ENCODE measurements around the gene MAL. TPM values are rescaled to one million over a fixed set of nuclear protein-coding genes. Genes with fewer than 3 reads are reported as not detected.
"Not testable (repeated sequence)": the region's sequence is repeated elsewhere in the genome, so short reads cannot be mapped to it uniquely, and the experiment has no call there.

The MAL gene
- total and polyA plus RNA-seq, 2 of the 8 experiments (the other 6 are each of a cell fraction or from before 2014, with no cell fraction given) = not detected

DNA sequence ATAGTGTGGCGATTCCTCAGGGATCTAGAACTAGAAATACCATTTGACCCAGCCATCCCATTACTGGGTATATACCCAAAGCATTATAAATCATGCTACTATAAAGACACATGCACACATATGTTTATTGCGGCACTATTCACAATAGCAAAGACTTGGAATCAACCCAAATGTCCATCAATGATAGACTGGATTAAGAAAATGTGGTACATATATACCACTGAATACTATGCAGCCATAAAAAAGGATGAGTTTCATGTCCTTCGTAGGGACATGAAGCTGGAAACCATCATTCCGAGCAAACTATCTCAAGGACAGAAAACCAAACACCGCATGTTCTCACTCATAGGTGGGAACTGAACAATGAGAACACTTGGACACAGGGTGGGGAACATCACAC is 72.8 kb downstream of the MAL start:
- CTCF ChIA-PET (ENCODE audit: partially characterized antibody); H3K9me3 ChIP-seq (ENCODE audit: insufficient read depth in 2 of 2, low read depth in 1 of 2, low read length in 1 of 2): not testable (repeated sequence)

More for the DNA sequence above, 72.8 kb downstream of the MAL start:
- H4K91ac ChIP-seq (replicated peaks; ENCODE audit: insufficient read length, low read length); H3K4ac ChIP-seq (replicated peaks; ENCODE audit: insufficient read length, low read depth, low read length); H3K23ac ChIP-seq (ENCODE audit: insufficient read length); H3K79me2 ChIP-seq (ENCODE audit: control insufficient read depth in 1 of 2, insufficient read depth in 2 of 2, low read length in 2 of 2); H2AFZ ChIP-seq (ENCODE audit: low read length); H4K8ac ChIP-seq (ENCODE audit: extremely low read depth, insufficient read depth, low read length); H2BK15ac ChIP-seq (ENCODE audit: low read length); H3K79me1 ChIP-seq (ENCODE audit: low read depth, low read length); H2BK12ac ChIP-seq (ENCODE audit: low read depth, low read length); FAIRE-seq; H2BK5ac ChIP-seq (ENCODE audit: low read depth, low read length); H3K9ac ChIP-seq (replicated peaks in 1 of 4; ENCODE audit: extremely low read depth in 1 of 4, low read depth in 3 of 4, low read length in 3 of 4); H3K27me3 ChIP-seq (replicated peaks in 1 of 4; ENCODE audit: control insufficient read depth in 3 of 4, extremely low read depth in 1 of 4, insufficient read depth in 3 of 4, low read length in 3 of 4); H3K4me1 ChIP-seq (replicated peaks in 1 of 4; ENCODE audit: control insufficient read depth in 3 of 4, insufficient read depth in 4 of 4, low read length in 3 of 4); H3K27ac ChIP-seq (ENCODE audit: low read depth, low read length); H2AK5ac ChIP-seq (ENCODE audit: low read depth, low read length); H3K18ac ChIP-seq (ENCODE audit: extremely low read depth, low read length); H2BK120ac ChIP-seq (replicated peaks; ENCODE audit: low read depth, low read length); H4K20me1 ChIP-seq (replicated peaks in 1 of 2; ENCODE audit: control insufficient read depth in 1 of 2, insufficient read depth in 2 of 2, low read length in 2 of 2); H3K4me3 ChIP-seq (ENCODE audit: extremely low read depth in 1 of 4, insufficient read depth in 2 of 4, low read depth in 3 of 4, low read length in 4 of 4); POLR2A ChIA-PET (ENCODE audit: partially characterized antibody); H3K4me2 ChIP-seq (ENCODE audit: insufficient read depth in 1 of 2, low read depth in 2 of 2, low read length in 2 of 2); H2BK20ac ChIP-seq (ENCODE audit: low read length); H3K56ac ChIP-seq (replicated peaks; ENCODE audit: insufficient read length, low read depth, low read length); H4K5ac ChIP-seq (ENCODE audit: insufficient read length, low read depth, low read length); H3K14ac ChIP-seq (ENCODE audit: insufficient read length); DNase-seq (ENCODE audit: low read depth in 1 of 2, low spot score in 2 of 2); H3K23me2 ChIP-seq (ENCODE audit: low read depth, low read length): not testable (repeated sequence)
- peaks cover 9 to 24% (median 16%) of the 10 kb centered on the region in 4 experiments; a peak in 6 of 8 replicates for H3K36me3 ChIP-seq (ENCODE audit: control insufficient read depth in 2 of 4, insufficient read depth in 4 of 4, low read length in 3 of 4)
- 92% methylated on average over 5 of the region's 5 CpGs; no CpG with 5 or more reads in 1 of the 2 experiments for WGBS, 2 experiments (ENCODE audit: extremely low coverage in 1 of 2, insufficient coverage in 1 of 2, insufficient read length in 1 of 2, insufficient replicate concordance in 2 of 2, low coverage in 1 of 2, low lambda C conversion rate in 2 of 2, missing lambda C conversion rate in 1 of 2)

Measured in H1 (cell line).